Nephron progenitor cell (in vitro differentiated cells): ENCODE data around the gene GGACT.

Experiments
- DNase-seq: peaks from one replicate; pipeline ENCODE4 v3.0.0; 2021
- H3K27ac Mint-ChIP-seq: 2 replicates; pipeline ENCODE4 v1.8.0; 2021; ENCODE audit warnings: mild to moderate bottlenecking, moderate library complexity, mixed read lengths
- H3K27me3 Mint-ChIP-seq: 2 replicates; pipeline ENCODE4 v1.8.0; 2021; ENCODE audit warnings: mild to moderate bottlenecking, low read depth, mixed read lengths; ENCODE audit not compliant: poor library complexity
- H3K36me3 Mint-ChIP-seq: 2 replicates; pipeline ENCODE4 v1.8.0; 2021; ENCODE audit warnings: low read depth, mixed read lengths
- H3K4me1 Mint-ChIP-seq: 2 replicates; pipeline ENCODE4 v1.8.0; 2021; ENCODE audit warnings: mixed read lengths
- H3K4me3 Mint-ChIP-seq: 2 replicates; pipeline ENCODE4 v1.8.0; 2021; ENCODE audit warnings: mild to moderate bottlenecking, moderate library complexity, mixed read lengths
- H3K9me3 Mint-ChIP-seq: 2 replicates; pipeline ENCODE4 v1.8.0; 2021; ENCODE audit warnings: mild to moderate bottlenecking, moderate library complexity, mixed read lengths
- CTCF ChIP-seq: fragments of 200-600 bp; sonication (generic); IDR thresholded peaks from 2 replicates; pipeline ENCODE4 v1.5.0; 2021; ENCODE audit warnings: antibody characterized with exemption

GGACT gene

DNA sequence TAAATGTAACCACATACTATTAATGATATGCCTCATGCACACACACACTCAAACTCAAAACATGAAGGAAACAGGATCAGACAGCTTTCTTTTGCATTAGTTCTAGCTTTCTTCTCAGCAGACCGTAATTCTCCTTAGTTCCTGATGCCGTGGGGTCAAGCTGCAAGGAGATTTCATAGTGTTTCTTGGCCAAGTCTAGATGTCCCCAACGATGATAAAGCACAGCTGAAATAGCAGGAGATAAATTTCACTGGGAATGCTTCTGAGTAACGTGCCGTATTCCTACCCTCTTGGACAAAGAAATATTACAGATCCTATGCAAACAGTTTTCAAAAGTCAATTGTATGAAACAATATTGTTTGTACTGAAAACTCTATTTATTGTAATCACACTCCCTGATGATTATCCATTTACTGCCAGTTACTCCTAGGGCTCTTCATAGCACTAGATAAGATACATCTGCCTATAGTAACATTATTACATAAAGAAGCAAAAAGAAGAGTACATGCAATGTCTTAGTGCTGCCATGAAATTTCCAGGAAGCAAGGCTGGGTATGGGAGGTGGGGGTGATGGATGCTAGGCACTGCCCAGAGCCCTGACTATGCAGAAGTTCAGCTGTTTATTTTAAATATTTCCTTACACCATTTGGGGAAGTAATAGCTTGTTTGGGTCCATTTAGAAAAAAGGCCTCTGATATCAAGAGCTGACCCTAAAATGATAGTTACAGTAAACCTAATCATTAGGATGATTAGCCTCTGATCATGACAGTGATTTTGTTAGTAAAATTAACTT, 16.5 kb upstream of the GGACT start:
- DNase-seq, result no peak
- peaks cover 59% of the 10 kb centered on the region for H3K36me3 Mint-ChIP-seq
- no peak for TF ChIP-seq CTCF
- H3K27me3 Mint-ChIP-seq, result peaks cover 3% of the 10 kb centered on the region
- no peak overlapping the region for H3K27ac Mint-ChIP-seq
- H3K4me3 Mint-ChIP-seq, result no peak overlapping the region
- peaks cover 29% of the 10 kb centered on the region for H3K4me1 Mint-ChIP-seq
- no peaks in the 10 kb centered on the region for H3K9me3 Mint-ChIP-seq

GRCh38 chr13:100602493-100603111, 14.0 kb upstream of the GGACT start:
- Mint-ChIP-seq H3K27ac (peak overlapping the region; percentile 75), H3K4me3 (no peak overlapping the region), H3K9me3 (no peaks in the 10 kb centered on the region), H3K27me3 (peaks cover 6% of the 10 kb centered on the region), H3K4me1 (peaks cover 29% of the 10 kb centered on the region), H3K36me3 (peaks cover 45% of the 10 kb centered on the region)
- TF ChIP-seq CTCF, result no peak
- no peak for DNase-seq

DNA sequence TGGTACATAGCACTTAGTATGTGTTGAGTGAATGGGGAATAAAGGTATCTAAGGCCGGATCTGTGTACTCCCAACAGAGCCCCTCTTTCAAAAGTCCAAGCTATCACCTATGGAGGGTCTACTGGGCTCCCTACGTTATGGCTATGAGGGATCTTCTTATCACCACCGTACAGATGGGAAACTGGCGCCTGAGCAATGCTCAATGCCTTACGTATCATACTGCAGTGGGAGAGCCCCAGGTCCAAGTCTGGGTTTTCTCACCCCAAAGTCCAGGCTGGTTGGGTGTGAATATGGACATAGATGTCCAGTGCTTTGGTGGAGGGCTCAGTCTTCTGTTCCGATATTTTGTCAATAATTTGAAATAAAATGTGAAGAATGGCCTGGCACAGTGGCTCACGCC, 13.1 kb upstream of the GGACT start:
- DNase-seq, result no peak
- Mint-ChIP-seq H3K36me3 (peaks cover 37% of the 10 kb centered on the region), H3K4me1 (peaks cover 29% of the 10 kb centered on the region), H3K27me3 (peaks cover 4% of the 10 kb centered on the region), H3K9me3 (no peaks in the 10 kb centered on the region), H3K4me3 (no peak overlapping the region), H3K27ac (no peak overlapping the region)
- no peak for TF ChIP-seq CTCF

DNA sequence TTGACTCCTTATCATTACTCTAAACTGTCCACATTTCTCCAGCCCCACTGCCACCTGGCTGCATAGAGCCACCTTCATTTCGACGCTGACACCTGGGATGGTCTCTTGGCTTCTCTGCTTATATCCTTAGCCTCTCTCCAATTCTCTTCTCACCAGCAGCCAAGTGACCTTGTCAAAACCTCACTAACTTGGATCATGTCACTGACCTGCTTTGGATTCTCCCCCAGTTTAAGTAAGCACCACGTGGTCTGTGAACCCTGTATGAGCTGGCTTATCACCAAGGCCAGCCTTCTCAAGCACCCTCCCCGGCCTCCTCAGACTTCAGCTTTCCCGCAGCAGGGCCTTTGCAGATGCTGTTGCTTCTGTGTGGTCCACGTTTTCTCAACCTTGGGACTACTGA, 12.3 kb upstream of the GGACT start:
- H3K27ac Mint-ChIP-seq, result no peak overlapping the region
- peaks cover 31% of the 10 kb centered on the region for H3K36me3 Mint-ChIP-seq
- no peaks in the 10 kb centered on the region for H3K9me3 Mint-ChIP-seq
- peaks cover 29% of the 10 kb centered on the region for H3K4me1 Mint-ChIP-seq
- TF ChIP-seq CTCF, result no peak
- H3K4me3 Mint-ChIP-seq, result no peak overlapping the region
- peaks cover 4% of the 10 kb centered on the region for H3K27me3 Mint-ChIP-seq
- no peak for DNase-seq

DNA sequence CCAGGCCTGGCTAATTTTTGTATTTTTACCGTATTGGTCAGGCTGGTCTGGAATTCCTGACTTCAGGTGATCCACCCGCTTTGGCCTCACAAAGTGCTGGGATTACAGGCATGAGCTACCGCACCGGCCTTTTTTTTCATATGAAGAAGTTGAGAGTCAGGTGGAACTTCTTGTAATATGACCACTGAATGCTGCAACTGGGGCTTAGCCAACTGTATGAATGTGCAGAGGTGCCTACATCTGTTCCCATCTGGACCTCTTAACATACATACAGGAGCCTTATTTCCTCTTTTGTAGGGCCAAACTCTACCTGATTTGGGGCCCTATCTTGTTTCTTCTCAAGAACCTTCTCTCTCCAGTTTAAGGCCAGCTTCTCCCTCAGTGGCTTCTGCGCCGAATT, 11.9 kb upstream of the GGACT start:
- no peaks in the 10 kb centered on the region for H3K9me3 Mint-ChIP-seq
- peaks cover 29% of the 10 kb centered on the region for H3K4me1 Mint-ChIP-seq
- H3K27me3 Mint-ChIP-seq, result peaks cover 4% of the 10 kb centered on the region
- H3K27ac Mint-ChIP-seq, result no peak overlapping the region
- peaks cover 26% of the 10 kb centered on the region for H3K36me3 Mint-ChIP-seq
- TF ChIP-seq CTCF, result no peak
- H3K4me3 Mint-ChIP-seq, result no peak overlapping the region
- DNase-seq, result no peak

DNA sequence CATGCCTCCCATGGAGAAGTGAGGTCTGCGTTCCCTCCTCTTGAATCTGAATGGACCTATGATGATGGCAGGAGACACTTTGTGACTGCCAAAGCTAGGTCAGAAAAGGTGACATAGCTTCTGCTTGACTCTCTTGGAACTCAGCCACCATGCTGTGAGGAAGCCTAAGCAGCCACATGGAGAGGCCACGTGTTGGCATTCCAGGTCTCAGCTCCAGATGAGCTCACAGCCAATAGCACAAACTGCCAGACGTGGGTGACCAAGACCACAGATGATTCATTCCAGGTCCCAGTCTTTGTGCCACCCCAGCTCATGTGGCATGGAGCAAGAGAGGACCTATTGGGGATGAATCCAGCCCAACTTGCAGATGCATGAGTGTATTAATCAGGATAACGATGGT, 8.7 kb upstream of the GGACT start:
- Mint-ChIP-seq H3K4me3 (no peak overlapping the region), H3K9me3 (no peaks in the 10 kb centered on the region), H3K4me1 (peaks cover 27% of the 10 kb centered on the region), H3K27me3 (peaks cover 7% of the 10 kb centered on the region), H3K27ac (no peak overlapping the region), H3K36me3 (no peaks in the 10 kb centered on the region)
- no peak for DNase-seq
- no peak for TF ChIP-seq CTCF
